ENCODE results near the gene TBCA.
"Not testable (repeated sequence)": the region's sequence is repeated elsewhere in the genome, so short reads cannot be mapped to it uniquely, and the experiment has no call there.

TBCA gene

GRCh38 chr5:77772729-77773128 is 3.4 kb downstream of the TBCA start:
- DNase-seq (ENCODE audit: low spot score), result no peak

GRCh38 chr5:77771452-77771851 is 4.7 kb downstream of the TBCA start:
- DNase-seq (ENCODE audit: low spot score), result no peak

- DNase-seq (ENCODE audit: low spot score), result no peak
Measured at GRCh38 chr5:77770293-77771005, 5.7 kb downstream of the TBCA start.

GRCh38 chr5:77768978-77769377 is 7.2 kb downstream of the TBCA start:
- DNase-seq (ENCODE audit: low spot score), result no peak

- DNase-seq (ENCODE audit: low spot score), result no peak
Measured at GRCh38 chr5:77767301-77767700, 8.8 kb downstream of the TBCA start.

- DNase-seq (ENCODE audit: low spot score), result no peak
Measured at GRCh38 chr5:77761606-77762005, 14.5 kb downstream of the TBCA start.

GRCh38 chr5:77758141-77758938 is 17.8 kb downstream of the TBCA start:
- DNase-seq (ENCODE audit: low spot score), result no peak

GRCh38 chr5:77751328-77752023 is 24.7 kb downstream of the TBCA start:
- DNase-seq (ENCODE audit: low spot score), result no peak

GRCh38 chr5:77750928-77751327 is 25.2 kb downstream of the TBCA start:
- DNase-seq (ENCODE audit: low spot score), result not testable (repeated sequence)

GRCh38 chr5:77748160-77748559 is 28.0 kb downstream of the TBCA start:
- no peak for DNase-seq (ENCODE audit: low spot score)

GRCh38 chr5:77744116-77744515 is 32.0 kb downstream of the TBCA start:
- DNase-seq (ENCODE audit: low spot score), result no peak

GRCh38 chr5:77743181-77743580 is 33.0 kb downstream of the TBCA start:
- no peak for DNase-seq (ENCODE audit: low spot score)

GRCh38 chr5:77741608-77742007 is 34.5 kb downstream of the TBCA start:
- no peak for DNase-seq (ENCODE audit: low spot score)

GRCh38 chr5:77734885-77735284 is 41.3 kb downstream of the TBCA start:
- no peak for DNase-seq (ENCODE audit: low spot score)

GRCh38 chr5:77733130-77733529 is 43.0 kb downstream of the TBCA start:
- DNase-seq (ENCODE audit: low spot score), result no peak

- no peak for DNase-seq (ENCODE audit: low spot score)
Measured at GRCh38 chr5:77727190-77727589, 48.9 kb downstream of the TBCA start.

- DNase-seq (ENCODE audit: low spot score), result no peak
Measured at GRCh38 chr5:77725616-77726015, 50.5 kb downstream of the TBCA start.

GRCh38 chr5:77724934-77725333 is 51.2 kb downstream of the TBCA start:
- no peak for DNase-seq (ENCODE audit: low spot score)

- DNase-seq (ENCODE audit: low spot score), result no peak
Measured at GRCh38 chr5:77719666-77720363, 56.3 kb downstream of the TBCA start.

GRCh38 chr5:77718934-77719610 is 57.1 kb downstream of the TBCA start:
- DNase-seq (ENCODE audit: low spot score), result no peak

- DNase-seq (ENCODE audit: low spot score), result no peak
Measured at GRCh38 chr5:77709993-77710685, 66.0 kb downstream of the TBCA start.
